CD4-positive, alpha-beta T cell (primary cell): ENCODE results near the gene ZBBX. TPM values are rescaled to one million over a fixed set of nuclear protein-coding genes. Genes with fewer than 3 reads are reported as not detected.

Experiments used
- ATAC-seq: fragments of 200-7000 bp; cut with Tn5 transposase; one replicate; pipeline ENCODE4 v1.10.0; 2022; ENCODE audit warnings: mild to moderate bottlenecking; ENCODE audit not compliant: poor library complexity
- CTCF ChIA-PET: fragments of 350-600 bp; sonication (Branson Sonifier 250); formaldehyde crosslinking; loops from one replicate; lab custom pipeline; 2021; ENCODE audit warnings: antibody characterized with exemption, inconsistent platforms; lab: Charles Lee
- POLR2A ChIA-PET: fragments of 350-600 bp; sonication (Branson Sonifier 250); formaldehyde crosslinking; loops from one replicate; lab custom pipeline; 2021; ENCODE audit warnings: antibody characterized with exemption, inconsistent platforms; lab: Charles Lee
- DNase-seq, 14 experiments: peaks; one replicate each; pipeline ENCODE4 v3.0.0-alpha.2; 2013 to 2020; ENCODE audit warnings: mixed read lengths in 2 of 14
- H3K27ac ChIP-seq, 2 donors: one replicate each; pipeline versions ENCODE4 v1.5.1 to v1.7.0; 2013; ENCODE audit warnings: low read length in 2 of 2, low read depth in 1 of 2, mild to moderate bottlenecking in 1 of 2
- H3K27me3 ChIP-seq, 2 experiments: 1 replicate in 1 of 2; 2 replicates in 1 of 2; pipeline versions ENCODE4 v1.6.1 to v1.7.0; 2013; ENCODE audit warnings: low read length in 2 of 2, control low read depth in 1 of 2, mild to moderate bottlenecking in 1 of 2, moderate library complexity in 1 of 2; ENCODE audit not compliant: insufficient read depth in 2 of 2, control insufficient read depth in 1 of 2
- H3K36me3 ChIP-seq: one replicate; pipeline ENCODE4 v1.6.1; 2013; ENCODE audit warnings: low read length, control low read depth; ENCODE audit not compliant: insufficient read depth
- H3K4me1 ChIP-seq: one replicate; pipeline ENCODE4 v1.6.1; 2013; ENCODE audit warnings: low read length, control low read depth; ENCODE audit not compliant: insufficient read depth
- H3K4me3 ChIP-seq: one replicate; pipeline ENCODE4 v1.5.1; 2013; ENCODE audit warnings: mild to moderate bottlenecking, low read length, moderate library complexity
- H3K9me3 ChIP-seq, 2 experiments: 1 replicate in 1 of 2; 2 replicates in 1 of 2; pipeline versions ENCODE4 v1.6.1 to v1.7.0; 2013; ENCODE audit warnings: low read length in 2 of 2, mild to moderate bottlenecking in 2 of 2, control low read depth in 1 of 2, moderate library complexity in 1 of 2; ENCODE audit not compliant: control insufficient read depth in 1 of 2, insufficient read depth in 1 of 2
- H3K27ac Mint-ChIP-seq: one replicate; pipeline ENCODE4 v1.8.0; 2020; ENCODE audit warnings: mixed read lengths
- H3K27me3 Mint-ChIP-seq: one replicate; pipeline ENCODE4 v1.8.0; 2021; ENCODE audit warnings: mixed read lengths
- H3K36me3 Mint-ChIP-seq: one replicate; pipeline ENCODE4 v1.8.0; 2021; ENCODE audit warnings: low read depth, mixed read lengths
- H3K4me1 Mint-ChIP-seq: one replicate; pipeline ENCODE4 v1.8.0; 2021; ENCODE audit warnings: low read depth, mixed read lengths
- H3K4me3 Mint-ChIP-seq: one replicate; pipeline ENCODE4 v1.8.0; 2020; ENCODE audit warnings: mild to moderate bottlenecking, mixed read lengths
- H3K9me3 Mint-ChIP-seq: one replicate; pipeline ENCODE4 v1.8.0; 2020; ENCODE audit warnings: mixed read lengths
- intact Hi-C, 2 experiments: fragments of 100-400 bp; cut with DNase I in 1 of 2; cut with micrococcal nuclease in 1 of 2; formaldehyde crosslinking; loops; one replicate each; pipeline versions ENCODE4 v1.15.1 to v1.9.0; 2023 to 2025; cut with DNase I, micrococcal nuclease
- total RNA-seq, 174 experiments: library from RNA in 2 of 174; stranded (reverse) in 2 of 174; gene quantifications; one replicate each; pipeline ENCODE4 v1.2.3 and lab custom pipeline; 2021 to 2026
- TF ChIP-seq, protein P1 (sequence below): fragments of 200-600 bp; IDR thresholded peaks from one replicate; pipeline ENCODE4 v1.8.0; 2022; ENCODE audit warnings: antibody characterized with exemption, mild to moderate bottlenecking

The ZBBX gene
- total RNA-seq, 2 experiments from 2014 or later: not detected

GRCh38 chr3:167355446-167355845 lies 24.7 kb downstream of the ZBBX start:
- POLR2A ChIA-PET: no interaction called here
- no peaks in the 10 kb centered on the region for H3K36me3 Mint-ChIP-seq

DNA sequence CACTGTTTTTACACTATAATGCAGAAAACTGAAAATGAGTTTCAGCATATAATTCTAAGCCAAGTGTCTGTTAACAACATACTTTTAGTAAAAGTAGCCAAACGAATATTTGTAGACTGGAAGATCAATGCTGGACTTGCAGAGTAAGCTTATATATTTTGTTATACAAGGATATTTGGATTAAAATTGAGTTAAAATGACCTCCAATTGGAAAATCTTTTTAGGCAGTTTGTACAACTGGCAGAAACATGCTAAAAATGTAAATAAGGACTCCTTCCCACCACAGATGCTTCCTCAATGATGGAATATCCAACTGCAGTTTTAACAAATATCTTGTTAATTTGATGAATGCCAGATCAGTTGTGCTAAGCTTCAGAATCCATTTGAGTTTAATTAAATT lies 25.3 kb downstream of the ZBBX start:
- ATAC-seq: no peak
- Mint-ChIP-seq H3K4me3 (no peak overlapping the region), H3K4me1 (no peaks in the 10 kb centered on the region), H3K27me3 (no peaks in the 10 kb centered on the region), H3K36me3 (no peaks in the 10 kb centered on the region), H3K9me3 (no peaks in the 10 kb centered on the region), H3K27ac (no peak overlapping the region)
- DNase-seq: no peak
- no peaks in the 10 kb centered on the region for H3K4me1 ChIP-seq
- H3K9me3 ChIP-seq: no peaks in the 10 kb centered on the region
- no peaks in the 10 kb centered on the region for H3K27me3 ChIP-seq
- no peak overlapping the region for H3K4me3 ChIP-seq
- TF ChIP-seq, protein P1, sequence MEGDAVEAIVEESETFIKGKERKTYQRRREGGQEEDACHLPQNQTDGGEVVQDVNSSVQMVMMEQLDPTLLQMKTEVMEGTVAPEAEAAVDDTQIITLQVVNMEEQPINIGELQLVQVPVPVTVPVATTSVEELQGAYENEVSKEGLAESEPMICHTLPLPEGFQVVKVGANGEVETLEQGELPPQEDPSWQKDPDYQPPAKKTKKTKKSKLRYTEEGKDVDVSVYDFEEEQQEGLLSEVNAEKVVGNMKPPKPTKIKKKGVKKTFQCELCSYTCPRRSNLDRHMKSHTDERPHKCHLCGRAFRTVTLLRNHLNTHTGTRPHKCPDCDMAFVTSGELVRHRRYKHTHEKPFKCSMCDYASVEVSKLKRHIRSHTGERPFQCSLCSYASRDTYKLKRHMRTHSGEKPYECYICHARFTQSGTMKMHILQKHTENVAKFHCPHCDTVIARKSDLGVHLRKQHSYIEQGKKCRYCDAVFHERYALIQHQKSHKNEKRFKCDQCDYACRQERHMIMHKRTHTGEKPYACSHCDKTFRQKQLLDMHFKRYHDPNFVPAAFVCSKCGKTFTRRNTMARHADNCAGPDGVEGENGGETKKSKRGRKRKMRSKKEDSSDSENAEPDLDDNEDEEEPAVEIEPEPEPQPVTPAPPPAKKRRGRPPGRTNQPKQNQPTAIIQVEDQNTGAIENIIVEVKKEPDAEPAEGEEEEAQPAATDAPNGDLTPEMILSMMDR: no peak
- H3K36me3 ChIP-seq: no peaks in the 10 kb centered on the region
- CTCF ChIA-PET: no interaction called here
- H3K27ac ChIP-seq: no peak overlapping the region
- POLR2A ChIA-PET: no interaction called here
- intact Hi-C loops: no loop called here

More at GRCh38 chr3:167355446-167355845, 24.7 kb downstream of the ZBBX start:
- H3K27ac Mint-ChIP-seq: no peak overlapping the region
- Histone ChIP-seq H3K4me1 (no peaks in the 10 kb centered on the region), H3K9me3 (no peaks in the 10 kb centered on the region), H3K27me3 (no peaks in the 10 kb centered on the region), H3K4me3 (no peak overlapping the region), H3K27ac (no peak overlapping the region), H3K36me3 (no peaks in the 10 kb centered on the region)
- CTCF ChIA-PET: no interaction called here
- H3K4me3 Mint-ChIP-seq: no peak overlapping the region
- H3K4me1 Mint-ChIP-seq: no peaks in the 10 kb centered on the region
- H3K9me3 Mint-ChIP-seq: no peaks in the 10 kb centered on the region
- TF ChIP-seq, protein P1: no peak
- H3K27me3 Mint-ChIP-seq: no peaks in the 10 kb centered on the region
- intact Hi-C loops: no loop called here
- no peak for ATAC-seq
- no peak for DNase-seq

DNA sequence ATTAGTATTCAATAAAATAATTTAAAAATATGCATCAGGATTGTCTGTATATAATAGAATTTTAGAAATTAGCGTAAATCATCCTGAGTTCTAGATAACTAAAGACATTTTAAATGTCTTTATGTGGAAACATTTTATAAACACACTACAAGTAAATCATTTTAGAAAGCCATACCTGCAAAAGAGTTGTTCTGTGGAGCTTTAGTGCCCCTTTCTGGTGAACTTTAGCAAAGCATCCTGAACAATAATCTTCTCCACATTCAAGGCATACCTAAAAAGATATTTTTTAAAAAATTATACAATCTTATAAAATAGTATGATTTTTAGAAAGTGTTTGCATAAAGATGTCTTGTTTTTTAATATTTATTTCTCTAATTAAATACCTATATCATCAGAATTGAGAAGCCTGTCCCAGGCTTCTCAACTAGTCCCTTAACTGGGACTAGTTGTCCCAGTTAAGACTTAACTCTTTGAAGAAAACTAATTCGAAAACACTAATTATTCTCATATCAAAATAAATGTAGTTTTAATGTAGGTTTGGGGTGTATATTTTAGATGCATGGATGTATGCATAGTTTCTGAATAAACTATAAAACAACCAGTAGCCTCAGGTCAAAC lies 29.7 kb downstream of the ZBBX start:
- no peak overlapping the region for H3K4me3 Mint-ChIP-seq
- no peak overlapping the region for H3K27ac ChIP-seq

More for the DNA sequence above, 29.7 kb downstream of the ZBBX start:
- no peak for ATAC-seq
- ChIA-PET POLR2A (no interaction called here), CTCF (no interaction called here)
- Histone ChIP-seq H3K9me3 (no peaks in the 10 kb centered on the region), H3K4me3 (no peak overlapping the region), H3K27me3 (no peaks in the 10 kb centered on the region), H3K36me3 (no peaks in the 10 kb centered on the region), H3K4me1 (no peaks in the 10 kb centered on the region)
- Mint-ChIP-seq H3K36me3 (no peaks in the 10 kb centered on the region), H3K27ac (no peak overlapping the region), H3K27me3 (peaks cover 3% of the 10 kb centered on the region), H3K9me3 (no peaks in the 10 kb centered on the region), H3K4me1 (no peaks in the 10 kb centered on the region)
- intact Hi-C loops: no loop called here
- TF ChIP-seq, protein P1: no peak
- DNase-seq: no peak
